Measurements from ENCODE around the gene RPH3AL.
"Not testable (repeated sequence)": the region's sequence is repeated elsewhere in the genome, so short reads cannot be mapped to it uniquely, and the experiment has no call there.

RPH3AL gene

DNA sequence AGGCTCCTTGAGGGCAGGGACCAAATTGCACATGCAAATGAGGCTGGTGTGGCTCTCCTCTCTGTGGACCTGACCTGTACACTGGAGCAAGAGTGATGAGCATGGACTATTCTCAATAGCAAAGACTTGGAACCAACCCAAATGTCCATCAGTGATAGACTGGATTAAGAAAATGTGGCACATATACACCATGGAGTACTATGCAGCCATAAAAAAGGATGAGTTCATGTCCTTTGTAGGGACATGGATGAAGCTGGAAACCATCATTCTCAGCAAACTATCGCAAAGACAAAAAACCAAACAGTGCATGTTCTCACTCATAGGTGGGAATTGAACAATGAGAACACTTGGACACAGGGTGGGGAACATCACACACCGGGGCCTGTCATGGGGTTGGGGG is 128.0 kb downstream of the RPH3AL start:
- not testable (repeated sequence) for DNase-seq (ENCODE audit: low spot score)

DNA sequence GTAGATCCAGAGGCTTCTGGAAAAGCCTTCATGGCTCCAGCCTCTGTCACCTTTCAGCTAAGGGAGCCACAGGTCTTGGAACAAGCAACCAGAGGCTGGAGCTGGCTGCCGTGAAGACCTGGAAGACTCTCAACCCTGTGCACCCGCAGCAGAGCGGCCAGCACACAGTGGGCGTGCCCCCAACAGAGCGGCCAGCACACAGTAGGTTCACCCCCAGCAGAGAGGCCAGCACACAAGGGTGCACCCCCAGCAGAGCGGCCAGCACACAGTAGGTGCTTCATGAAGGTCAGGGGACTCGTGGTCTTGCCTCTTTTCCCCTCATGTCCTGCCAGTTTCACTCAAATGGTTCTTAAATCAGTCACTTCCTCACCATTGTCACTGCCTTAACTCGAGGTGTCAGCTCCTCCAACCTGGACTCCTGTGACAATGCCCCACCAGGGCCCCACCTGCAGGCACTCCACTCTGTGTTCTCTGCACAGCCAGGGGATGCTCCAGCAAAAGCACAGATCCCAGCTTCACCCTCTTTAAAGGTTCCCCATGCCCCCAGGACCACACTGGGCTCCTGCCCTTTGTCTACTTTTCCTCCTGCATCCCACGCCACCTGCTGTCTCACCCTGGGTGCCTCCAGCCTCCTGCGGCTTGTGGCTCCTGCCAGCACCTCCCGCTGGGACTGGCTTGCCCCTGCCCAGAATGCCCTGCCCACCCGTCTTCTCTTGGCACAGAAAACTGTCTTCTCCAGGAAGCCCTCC is 128.7 kb downstream of the RPH3AL start:
- DNase-seq (ENCODE audit: low spot score): no peak

DNA sequence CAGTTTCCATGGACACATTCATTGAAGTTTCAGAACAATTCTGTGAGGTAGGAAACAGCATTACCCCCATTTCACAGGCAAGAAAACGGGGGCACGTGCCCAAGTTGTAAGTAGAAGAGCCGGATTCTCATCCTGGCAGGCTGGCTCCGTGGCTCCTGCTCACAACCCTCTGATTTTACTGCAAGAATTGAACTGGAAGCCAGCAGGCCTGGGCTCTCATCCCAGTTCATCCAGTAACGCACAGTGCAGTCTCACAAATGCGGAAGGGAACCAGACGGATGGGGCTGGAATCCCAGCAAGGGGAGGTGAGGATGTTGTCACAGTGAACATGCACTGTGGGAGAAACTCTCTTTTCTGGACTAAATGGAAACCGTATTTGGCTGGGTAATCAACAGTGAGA is 130.4 kb downstream of the RPH3AL start:
- DNase-seq (ENCODE audit: low spot score): no peak

DNA sequence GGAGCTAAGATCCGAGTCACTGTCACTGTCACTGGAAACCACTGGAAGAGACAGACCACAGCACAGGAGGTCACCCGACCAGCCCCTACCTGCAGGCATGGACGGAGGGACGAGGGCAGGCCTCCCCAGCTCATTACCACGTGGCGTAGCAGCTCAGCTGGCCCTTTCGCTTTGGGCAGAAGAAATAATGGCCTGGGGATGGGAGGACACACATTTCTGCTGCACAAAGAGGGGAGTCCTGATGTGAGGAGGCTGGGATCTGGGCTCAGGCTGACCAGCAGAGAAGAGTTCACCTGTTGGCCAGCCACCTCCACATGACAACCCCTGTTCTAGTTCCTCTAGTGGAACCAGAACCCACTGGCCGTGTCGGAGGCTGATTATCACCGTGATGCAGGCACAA is 132.9 kb downstream of the RPH3AL start:
- DNase-seq (ENCODE audit: low spot score): no peak

DNA sequence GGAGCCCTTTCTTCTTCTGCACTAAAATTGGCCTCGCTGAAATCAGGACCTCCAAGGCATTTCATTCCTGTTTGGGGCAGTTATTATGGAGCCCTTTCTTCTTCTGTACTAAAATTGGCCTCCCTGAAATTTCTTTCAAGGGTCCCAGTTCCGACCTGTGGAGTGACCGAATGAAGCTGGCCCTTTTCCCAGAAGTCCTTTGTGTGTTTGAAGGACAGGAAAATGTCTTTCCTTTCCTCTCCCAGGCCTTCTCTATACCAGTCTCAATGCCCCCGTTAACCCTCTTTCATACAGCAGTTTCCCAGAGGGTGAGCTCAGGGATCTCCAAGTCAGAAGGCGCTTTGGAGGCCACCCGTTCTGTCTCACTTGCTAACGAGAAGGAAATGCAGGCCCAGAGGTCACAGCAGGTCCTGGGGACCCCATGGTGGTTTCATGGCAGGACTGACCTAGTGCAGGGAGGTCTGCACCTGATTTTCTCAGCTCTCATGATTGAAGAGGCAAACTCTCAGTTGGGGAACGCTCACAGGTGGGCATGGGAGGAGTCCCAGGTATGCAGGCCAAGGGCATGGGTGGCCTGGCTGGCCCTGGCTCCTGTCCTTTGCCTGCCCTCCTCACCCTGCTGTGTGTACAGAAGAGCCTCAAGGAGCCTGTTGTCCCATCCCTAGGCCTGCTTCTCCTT is 134.0 kb downstream of the RPH3AL start:
- no peak for DNase-seq (ENCODE audit: low spot score)

DNA sequence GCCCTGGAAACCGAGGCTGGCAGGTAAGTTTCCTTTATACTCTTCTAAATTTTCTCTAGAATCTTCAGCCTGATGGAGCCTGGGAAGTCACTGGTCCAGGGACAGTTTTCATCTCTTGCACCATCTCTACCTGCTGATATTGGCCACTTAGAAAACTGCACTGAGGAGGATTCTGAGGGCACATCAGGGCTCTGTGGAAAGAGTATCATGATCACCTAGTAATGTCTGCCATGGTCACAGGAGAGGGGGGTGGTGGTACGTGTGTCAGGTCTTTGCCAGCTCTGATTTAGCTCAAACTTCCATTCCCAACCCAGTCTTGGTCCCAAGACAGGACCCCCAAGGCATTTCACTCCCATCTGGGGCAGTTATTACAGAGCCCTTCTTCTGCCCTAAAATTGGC is 136.0 kb downstream of the RPH3AL start:
- no peak for DNase-seq (ENCODE audit: low spot score)

DNA sequence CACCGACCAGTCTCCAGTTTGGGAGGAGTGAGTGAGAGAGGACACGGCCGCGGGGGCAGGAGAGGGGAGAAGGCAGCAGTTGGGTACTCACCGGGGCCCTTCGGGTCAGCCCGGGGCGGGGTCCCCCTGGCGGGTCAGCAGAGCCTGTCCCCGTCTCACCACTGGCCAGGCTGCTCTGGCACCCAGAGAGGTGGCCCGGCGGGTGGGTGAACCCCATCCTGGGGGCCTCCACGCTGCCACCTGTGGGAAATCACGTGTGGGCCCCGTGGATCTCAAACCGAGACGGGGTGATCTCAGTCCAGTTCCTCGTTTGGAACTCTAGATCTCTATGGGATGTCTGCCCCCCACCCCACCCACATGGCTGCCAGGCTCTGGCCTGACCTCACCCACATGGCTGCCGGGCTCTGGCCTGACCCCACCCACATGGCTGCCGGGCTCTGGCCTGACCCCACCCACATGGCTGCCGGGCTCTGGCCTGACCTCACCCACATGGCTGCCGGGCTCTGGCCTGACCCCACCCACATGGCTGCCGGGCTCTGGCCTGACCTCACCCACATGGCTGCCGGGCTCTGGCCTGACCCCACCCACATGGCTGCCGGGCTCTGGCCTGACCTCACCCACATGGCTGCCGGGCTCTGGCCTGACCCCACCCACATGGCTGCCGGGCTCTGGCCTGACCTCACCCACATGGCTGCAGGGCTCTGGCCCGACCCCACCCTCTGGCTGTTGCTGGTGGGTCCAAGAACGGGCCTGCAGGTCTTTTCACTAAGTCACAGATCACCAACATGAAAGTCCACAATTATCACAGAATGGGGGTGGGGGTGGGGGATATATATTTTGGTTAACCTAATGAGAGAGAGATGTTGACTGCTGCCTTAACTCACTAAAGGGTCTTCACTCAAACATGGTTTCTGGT is 136.8 kb downstream of the RPH3AL start:
- DNase-seq (ENCODE audit: low spot score): not testable (repeated sequence)

DNA sequence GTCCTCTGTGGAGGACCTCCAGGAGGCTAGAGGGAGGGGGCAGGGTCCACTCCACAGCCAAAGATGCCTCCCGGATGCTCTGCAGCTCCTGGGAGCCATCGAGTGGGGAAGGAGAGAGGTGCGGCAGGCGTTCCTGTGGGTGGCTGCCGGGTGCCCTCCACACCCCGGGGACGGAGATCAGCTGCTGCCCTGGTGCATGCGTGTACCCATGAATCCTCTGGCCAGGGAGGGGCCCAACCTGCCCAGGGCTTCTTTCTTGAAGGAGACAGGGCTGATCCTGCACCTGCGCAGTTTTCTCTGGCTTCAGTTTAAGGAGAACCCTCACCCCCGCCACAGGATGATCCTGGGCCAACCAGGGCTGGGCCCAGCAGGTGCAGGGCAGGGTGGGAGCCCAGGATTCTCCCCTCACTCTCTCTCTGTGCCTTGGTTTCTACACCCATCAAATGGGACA is 137.7 kb downstream of the RPH3AL start:
- DNase-seq (ENCODE audit: low spot score): no peak

DNA sequence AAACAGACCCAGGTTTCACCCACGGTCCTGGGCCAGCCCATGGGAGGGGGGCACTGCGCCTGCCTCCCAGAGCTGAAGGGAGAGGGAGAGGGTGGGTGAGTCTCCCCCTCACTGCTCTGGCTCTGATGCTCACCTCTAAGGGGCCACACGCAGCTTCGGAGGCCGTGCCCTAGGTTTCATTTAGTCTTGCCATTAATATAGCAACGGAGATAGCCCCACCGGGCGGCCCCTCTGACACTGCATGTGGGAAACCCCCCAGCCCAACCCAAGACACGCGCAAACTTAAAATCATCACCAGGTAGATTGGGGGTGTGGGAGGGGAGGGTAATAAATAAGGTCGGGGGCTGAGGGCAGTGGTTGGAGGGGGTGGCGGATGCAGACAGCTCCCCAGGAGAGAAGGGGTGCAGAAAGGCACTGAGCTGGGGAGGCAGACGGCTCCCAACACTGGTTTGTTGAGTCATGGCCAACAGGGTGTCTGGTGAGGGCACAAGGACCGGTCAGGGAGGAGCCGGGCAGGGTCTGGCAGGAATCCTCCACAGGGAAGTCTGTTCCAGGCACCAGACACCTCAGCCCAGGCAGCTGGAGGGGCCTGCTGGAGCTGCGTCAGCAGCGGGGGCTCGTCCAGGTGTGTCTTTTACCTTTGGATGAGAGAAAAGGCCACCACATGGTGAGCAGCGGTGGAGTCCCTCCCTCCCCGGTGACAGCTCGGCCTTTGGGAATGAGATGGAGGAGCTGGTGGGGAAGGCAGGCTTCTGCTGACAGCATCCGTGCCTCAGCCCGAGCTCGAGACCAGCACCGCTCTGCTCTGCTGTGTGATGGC is 139.1 kb downstream of the RPH3AL start:
- no peak for DNase-seq (ENCODE audit: low spot score)

DNA sequence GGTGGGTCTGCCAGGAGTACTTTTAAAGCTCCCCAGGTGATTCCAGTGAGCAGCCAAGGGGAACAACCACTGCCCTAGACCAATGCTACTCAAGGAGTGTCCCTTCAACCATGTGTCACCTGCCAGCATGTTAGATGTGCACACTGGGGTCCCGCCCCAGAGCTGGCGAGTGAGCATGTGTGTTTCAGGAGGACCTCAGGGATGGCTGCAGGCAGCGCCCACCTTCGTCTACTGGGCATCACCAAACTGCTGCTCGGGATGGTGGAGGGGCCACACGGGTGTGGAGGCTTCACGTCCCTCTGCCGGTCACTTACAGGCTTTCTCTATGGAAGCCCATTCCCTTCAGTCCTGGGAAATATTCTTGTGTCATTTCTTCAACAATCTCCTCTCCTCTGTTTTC is 142.2 kb downstream of the RPH3AL start:
- no peak for DNase-seq (ENCODE audit: low spot score)

DNA sequence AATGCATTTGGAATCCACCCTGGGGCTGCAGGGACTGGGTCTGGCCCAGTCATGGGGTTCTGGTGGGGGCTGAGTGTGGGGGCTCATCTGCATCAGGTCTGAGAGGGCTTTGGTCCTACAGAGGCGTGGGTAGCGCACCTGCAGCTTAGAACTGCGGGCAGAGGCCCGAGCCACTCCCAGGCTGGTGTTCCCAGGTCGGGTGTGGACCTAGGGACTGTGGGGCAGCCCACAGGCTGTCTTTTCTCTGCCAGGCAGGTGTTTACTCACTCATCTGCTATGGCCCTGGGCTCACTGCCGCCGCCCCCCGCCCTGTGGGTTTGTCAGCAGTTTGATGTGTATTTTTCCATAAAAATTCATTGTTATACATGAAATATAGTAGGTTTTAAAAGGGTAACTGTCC is 144.2 kb downstream of the RPH3AL start:
- no peak for DNase-seq (ENCODE audit: low spot score)

DNA sequence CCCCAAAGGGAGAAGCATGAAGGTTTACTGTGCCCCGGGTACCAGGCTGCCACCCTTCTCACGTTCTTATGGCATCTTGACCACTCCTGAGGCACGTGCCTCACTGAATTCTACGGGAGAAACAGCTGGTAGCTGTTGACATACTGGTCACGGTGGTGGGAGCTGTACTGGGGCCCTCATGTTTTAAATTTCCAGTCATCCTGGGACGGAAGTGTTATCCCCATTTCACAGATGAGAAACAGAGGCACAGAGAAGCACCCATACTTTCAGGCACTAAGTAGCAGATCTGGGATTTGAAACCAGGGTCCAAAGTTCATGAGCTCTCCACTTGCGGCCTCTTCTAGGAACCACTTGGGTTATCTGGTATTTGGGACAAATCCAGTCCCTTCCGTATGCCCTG is 144.8 kb downstream of the RPH3AL start:
- no peak for DNase-seq (ENCODE audit: low spot score)

DNA sequence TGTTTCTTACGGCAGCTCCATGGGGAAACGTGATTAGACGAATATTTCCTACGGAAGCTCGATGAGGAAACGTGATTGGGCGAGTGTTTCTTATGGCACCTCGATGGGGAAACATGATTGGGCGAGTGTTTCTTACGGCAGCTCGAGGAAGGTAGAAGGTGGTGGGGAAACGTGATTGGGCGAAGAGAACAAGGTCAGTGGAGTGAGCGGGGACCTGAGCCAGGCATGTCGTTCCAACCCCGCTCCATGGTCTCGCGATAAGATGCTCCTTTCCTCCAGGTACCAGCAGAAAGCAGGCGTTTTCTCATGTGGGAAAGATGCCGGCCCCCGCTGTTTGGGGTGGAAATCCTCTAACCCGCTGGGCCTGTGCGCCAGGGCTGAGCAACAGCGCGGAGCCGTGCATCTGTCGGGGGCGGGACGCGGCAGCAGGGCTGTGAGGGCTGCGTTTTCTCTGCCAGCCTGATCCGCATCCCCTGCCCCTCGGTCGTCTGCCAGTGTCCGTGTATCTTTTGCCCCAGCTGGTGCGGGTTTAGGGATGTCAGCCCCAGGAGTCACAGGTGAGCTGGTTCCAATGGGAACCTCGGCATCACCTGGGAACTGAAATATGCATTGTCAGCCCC is 145.6 kb downstream of the RPH3AL start:
- no peak for DNase-seq (ENCODE audit: low spot score)

DNA sequence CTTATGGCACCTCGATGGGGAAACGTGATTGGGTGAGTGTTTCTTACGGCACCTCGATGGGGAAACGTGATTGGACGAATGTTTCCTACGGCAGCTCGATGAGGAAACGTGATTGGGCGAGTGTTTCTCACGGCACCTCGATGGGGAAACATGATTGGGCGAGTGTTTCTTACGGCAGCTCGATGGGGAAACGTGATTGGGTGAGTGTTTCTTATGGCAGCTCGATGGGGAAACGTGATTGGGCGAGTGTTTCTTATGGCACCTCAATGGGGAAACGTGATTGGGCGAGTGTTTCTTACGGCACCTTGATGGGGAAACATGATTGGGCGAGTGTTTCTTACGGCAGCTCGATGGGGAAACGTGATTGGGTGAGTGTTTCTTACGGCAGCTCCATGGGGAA is 146.1 kb downstream of the RPH3AL start:
- not testable (repeated sequence) for DNase-seq (ENCODE audit: low spot score)

DNA sequence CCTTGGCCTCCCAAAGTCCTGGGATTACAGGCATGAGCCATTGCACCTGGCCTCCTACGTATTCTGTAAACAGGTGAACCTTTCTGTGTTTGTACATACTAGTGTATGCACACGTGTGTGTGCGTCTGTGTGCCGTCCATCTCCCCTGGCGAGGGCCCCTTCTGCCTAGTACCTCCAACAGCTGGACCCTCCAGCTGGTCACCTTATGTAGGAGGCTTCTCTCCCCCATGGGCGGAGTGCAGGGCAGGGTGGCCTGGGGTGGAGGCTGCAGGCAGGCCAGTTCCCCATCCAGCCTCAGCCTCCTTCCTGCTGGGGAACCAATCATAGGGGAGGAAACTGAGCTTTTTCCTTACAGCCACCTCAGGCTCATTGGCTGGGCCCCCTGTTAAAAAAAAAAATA is 146.8 kb downstream of the RPH3AL start:
- no peak for DNase-seq (ENCODE audit: low spot score)

DNA sequence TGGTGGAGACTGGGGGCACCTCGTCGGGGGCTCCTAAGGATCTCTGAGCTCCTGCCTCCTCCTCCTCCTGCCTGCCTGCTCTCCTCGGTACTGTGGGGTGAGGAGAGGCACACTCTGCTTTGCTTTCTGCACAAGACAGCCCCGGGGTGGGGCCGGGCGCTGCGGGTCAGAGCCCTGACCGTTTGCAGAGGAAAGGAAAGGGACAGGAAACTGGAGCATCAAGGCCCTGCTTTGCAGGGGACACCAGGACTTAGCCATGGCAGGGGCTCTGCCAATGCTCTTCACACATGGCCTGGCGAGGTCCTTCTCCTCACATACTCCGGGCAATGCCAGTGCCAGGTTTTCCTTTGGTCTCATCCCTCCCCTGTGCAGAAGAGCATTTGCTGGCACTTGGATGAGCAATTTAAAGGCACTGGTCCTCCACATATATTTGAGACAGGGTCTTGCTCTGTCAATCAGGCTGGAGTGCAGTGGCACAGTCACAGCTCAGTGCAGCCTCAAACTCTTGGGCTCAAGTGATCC is 147.4 kb downstream of the RPH3AL start:
- DNase-seq (ENCODE audit: low spot score): no peak

DNA sequence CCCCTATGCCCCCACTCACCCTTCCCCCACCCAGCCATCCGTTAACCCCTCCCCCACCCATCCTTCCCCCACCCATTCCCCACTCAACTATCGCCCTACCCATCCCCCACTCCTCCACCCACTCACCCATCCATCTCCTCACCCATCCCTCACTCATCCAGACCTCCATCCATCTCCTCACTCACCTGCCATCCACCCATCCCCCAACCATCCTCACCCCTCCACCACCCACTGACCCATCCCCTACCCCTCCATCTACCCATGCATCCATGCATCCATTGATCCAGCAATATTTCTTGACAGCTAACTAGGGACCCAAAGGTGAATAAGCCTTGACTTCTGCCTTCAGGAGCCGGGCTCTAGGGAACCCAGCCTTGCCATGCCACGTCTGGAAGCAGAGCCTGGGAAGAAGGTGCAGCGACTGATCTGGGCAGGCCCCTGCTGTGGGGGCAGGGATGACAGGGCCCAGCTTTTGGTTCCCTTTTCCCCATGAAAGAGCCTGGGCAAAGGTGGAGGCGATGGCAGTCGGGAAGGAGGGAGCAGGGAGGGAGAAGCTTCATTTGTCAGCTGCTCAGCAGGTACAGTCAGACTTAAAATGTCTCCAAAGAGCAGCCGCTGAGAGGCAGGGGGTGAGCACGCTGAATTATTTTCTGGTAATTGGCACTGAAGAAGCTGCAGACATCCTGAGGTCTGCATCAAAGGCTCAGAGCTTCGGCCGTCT is 148.0 kb downstream of the RPH3AL start:
- DNase-seq (ENCODE audit: low spot score): no peak

DNA sequence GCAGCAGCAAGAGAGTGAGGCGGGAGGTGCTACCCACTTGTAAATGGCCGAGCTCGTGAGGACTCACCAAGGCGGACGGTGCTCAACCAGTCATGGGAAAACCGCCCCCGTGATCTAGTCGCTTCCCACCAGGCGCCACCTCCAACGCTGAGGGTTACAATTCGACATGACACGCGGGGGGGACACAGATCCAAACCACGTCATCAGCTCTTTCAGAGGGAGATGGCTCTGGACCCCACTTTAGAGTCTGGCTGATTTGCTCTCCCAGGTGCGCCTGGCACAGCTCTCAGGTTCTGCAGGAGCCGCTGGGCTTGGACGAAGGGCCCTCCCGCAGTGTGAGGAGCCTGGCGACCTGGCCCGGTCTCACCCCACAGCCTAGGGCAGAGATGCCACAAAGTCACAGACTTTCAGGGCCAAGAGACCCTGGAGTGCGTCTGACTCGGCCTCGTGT is 150.1 kb downstream of the RPH3AL start:
- DNase-seq (ENCODE audit: low spot score): no peak

DNA sequence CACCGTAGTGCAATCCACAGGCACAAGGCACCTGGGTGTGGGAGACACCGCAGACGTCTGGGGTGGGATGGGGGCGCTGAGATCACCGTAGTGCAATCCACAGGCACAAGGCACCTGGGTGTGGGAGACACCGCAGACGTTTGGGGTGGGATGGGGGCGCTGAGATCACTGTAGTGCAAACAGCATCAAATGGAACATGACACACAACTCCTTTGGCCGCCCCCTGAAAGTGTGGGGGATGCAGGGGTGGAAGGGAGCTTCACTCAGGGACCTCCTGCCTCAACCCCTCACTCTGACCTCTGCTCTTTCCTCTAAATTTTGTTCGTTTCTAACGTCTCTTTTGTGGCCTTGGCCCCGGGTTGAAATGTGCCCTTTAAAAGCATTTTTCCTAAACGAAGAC is 150.9 kb downstream of the RPH3AL start:
- not testable (repeated sequence) for DNase-seq (ENCODE audit: low spot score)

DNA sequence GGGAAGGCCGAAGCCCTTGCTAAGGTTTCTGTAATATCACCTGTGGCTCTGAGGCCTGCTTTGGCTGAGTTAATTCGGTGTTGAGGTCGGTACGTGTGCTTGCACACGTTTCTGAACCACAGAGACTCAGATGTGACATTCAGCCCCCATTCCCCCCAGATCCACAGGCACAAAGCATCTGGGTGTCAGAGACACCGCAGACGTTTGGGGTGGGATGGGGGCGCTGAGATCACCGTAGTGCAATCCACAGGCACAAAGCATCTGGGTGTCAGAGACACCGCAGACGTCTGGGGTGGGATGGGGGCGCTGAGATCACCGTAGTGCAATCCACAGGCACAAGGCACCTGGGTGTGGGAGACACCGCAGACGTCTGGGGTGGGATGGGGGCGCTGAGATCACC is 151.3 kb downstream of the RPH3AL start:
- not testable (repeated sequence) for DNase-seq (ENCODE audit: low spot score)
